ENCODE measurements around the gene PCDHA2.
"Not testable (repeated sequence)": the region's sequence is repeated elsewhere in the genome, so short reads cannot be mapped to it uniquely, and the experiment has no call there.

PCDHA2 gene

DNA sequence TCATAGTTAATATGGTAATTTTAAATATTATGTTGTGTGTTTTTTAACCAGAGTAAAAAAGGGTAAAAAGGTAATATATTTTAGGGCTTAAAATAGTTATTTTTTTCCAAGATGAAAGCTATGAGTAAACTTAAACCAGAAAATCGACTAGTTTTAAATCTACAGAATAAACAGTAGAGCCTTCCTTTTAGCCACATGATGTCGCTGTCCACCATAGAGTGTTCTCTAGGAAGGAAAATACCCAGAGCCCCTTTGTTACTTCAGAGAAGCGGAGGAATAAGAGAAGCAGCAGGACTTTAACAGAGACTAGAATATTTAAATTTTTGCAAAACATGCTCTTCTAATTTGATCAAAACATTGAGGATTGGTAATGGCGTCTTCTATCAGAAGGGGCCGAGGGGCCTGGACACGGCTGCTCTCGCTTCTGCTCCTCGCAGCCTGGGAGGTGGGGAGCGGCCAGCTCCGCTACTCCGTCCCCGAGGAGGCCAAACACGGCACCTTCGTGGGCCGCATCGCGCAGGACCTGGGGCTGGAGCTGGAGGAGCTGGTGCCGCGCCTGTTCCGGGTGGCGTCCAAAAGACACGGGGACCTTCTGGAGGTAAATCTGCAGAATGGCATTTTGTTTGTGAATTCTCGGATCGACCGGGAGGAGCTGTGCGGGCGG lies at the start of gene PCDHA2:
TSS of gene PCDHA2 (plus strand) at position 258 of the 664 bp plus-strand sequence.
- in situ Hi-C loops (cut with HindIII; ENCODE audit: low sequenced_read_pairs) = no loop called here

DNA sequence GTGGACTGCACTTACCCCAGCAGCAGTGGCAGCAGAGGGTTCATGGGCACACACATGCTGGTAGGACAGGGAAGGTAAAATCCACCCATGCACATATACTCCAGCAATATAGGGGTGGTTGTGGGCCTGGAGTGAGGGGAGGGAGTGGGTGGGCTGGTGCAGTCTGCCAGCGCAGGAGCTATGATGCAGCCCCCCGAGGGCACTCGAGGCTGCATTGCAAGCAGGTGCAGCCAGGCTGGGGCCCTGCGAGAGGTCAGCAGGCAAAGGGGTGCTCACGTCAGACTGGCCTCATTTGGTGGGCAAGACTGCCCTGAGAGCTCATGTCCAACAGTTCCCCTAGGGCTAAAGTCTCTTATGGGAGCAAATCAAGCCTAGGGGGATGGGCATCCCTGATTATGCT lies 41.1 kb upstream of the PCDHA2 start:
- in situ Hi-C loops (cut with HindIII; ENCODE audit: low sequenced_read_pairs) = no loop called here

DNA sequence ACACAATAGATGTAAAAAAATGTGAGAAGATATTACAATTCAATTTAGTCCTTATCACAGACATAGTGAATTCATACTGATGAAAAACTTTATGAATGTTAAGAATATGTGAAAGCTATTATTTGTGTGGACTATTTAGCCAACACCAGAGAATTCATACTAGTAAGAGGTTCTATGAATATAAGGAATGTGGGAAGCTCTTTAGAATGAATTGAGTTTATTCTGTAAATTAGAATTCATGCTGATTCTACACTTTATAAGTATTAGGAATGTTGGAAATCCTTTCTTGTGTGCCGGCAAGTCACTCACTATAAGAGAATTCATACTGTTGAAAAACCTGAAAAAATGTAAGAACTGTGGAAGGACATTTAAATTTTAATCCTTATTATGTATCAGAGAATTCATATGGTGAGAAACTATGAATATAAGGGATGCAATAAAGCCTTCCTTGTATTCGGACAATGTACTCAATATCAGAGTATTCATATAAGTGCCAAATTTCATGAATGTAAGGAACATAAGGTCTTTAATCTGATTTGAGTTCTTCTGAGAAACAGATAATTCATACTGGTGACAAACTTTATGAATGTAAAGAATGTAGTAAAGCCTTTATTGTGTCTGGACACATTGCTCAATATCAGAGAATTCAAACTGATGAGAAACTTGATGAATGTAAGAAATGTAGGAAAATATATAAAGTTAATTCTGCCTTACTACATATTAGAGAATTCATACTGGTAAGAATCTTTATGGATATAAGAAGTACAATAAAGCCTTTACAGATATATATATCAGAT lies 30.3 kb upstream of the PCDHA2 start:
- in situ Hi-C loops (cut with HindIII; ENCODE audit: low sequenced_read_pairs) = no loop called here

DNA sequence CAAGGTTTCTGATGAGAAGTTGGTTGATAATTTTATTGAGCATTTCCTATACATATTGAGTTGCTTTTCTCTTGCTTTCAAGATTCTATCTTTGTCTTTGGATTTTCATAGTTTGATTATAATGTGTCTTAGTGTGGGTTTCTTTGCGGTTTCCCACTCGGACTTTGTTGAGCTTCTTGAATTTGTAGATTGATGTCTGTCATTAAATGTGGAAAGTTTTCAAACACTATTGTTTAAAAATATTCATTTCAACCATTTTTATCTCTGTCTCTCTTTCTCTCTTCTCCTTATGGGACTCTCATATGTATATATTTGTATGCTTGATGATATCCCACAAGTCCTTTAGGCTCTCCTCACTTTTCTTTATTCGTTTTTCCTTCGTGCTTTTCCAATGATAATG lies 27.2 kb upstream of the PCDHA2 start:
- in situ Hi-C loops (cut with HindIII; ENCODE audit: low sequenced_read_pairs) = no loop called here

- in situ Hi-C loops (cut with HindIII; ENCODE audit: low sequenced_read_pairs) = no loop called here
Measured at GRCh38 chr5:140780512-140780911, 14.1 kb upstream of the PCDHA2 start.

GRCh38 chr5:140785905-140786686 lies 8.6 kb upstream of the PCDHA2 start, which contains the start of gene PCDHA1:
TSS of gene PCDHA1 (plus strand) at chr5:140786140.
- in situ Hi-C loops (cut with HindIII; ENCODE audit: low sequenced_read_pairs) = no loop called here

- in situ Hi-C loops (cut with HindIII; ENCODE audit: low sequenced_read_pairs) = not testable (repeated sequence)
Measured at GRCh38 chr5:140787422-140787821, 7.2 kb upstream of the PCDHA2 start.

DNA sequence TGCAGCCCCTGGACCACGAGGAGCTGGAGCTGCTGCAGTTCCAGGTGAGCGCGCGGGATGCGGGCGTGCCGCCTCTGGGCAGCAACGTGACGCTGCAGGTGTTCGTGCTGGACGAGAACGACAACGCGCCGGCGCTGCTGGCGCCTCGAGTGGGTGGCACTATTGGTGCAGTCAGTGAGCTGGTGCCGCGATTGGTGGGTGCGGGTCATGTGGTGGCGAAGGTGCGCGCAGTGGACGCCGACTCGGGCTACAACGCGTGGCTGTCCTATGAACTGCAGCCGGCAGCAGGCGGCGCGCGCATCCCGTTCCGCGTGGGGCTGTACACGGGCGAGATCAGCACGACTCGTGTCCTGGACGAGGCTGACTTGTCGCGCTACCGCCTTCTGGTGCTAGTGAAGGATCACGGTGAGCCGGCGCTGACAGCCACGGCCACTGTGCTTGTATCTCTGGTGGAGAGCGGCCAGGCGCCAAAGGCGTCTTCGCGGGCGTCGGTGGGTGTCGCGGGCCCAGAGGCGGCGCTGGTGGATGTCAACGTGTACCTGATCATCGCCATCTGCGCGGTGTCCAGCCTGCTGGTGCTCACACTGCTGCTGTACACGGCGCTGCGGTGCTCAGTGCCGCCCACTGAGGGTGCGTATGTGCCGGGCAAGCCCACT lies 6.7 kb upstream of the PCDHA2 start:
- in situ Hi-C loops (cut with HindIII; ENCODE audit: low sequenced_read_pairs) = not testable (repeated sequence)

- in situ Hi-C loops (cut with HindIII; ENCODE audit: low sequenced_read_pairs) = no loop called here
Measured at GRCh38 chr5:140791089-140791488, 3.6 kb upstream of the PCDHA2 start.

GRCh38 chr5:140795259-140795641 lies 598 bp downstream of the PCDHA2 start:
- in situ Hi-C loops (cut with HindIII; ENCODE audit: low sequenced_read_pairs) = no loop called here

- in situ Hi-C loops (cut with HindIII; ENCODE audit: low sequenced_read_pairs) = not testable (repeated sequence)
Measured at GRCh38 chr5:140796072-140796717, 1.5 kb downstream of the PCDHA2 start.

DNA sequence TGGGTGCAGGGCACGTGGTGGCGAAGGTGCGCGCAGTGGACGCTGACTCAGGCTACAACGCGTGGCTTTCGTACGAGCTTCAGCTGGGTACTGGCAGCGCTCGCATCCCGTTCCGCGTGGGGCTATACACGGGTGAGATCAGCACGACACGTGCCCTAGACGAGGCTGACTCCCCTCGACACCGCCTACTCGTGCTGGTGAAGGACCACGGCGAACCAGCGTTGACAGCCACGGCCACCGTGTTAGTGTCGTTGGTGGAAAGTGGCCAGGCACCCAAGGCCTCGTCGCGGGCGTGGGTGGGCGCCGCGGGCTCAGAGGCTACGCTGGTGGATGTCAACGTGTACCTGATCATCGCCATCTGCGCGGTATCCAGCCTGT lies 2.1 kb downstream of the PCDHA2 start:
- in situ Hi-C loops (cut with HindIII; ENCODE audit: low sequenced_read_pairs) = no loop called here

- in situ Hi-C loops (cut with HindIII; ENCODE audit: low sequenced_read_pairs) = no loop called here
Measured at GRCh38 chr5:140800816-140801493, 6.3 kb downstream of the PCDHA2 start, which contains the start of gene PCDHA3. TSS of gene PCDHA3 (plus strand) at chr5:140801057.

- in situ Hi-C loops (cut with HindIII; ENCODE audit: low sequenced_read_pairs) = no loop called here
Measured at GRCh38 chr5:140801494-140801841, 6.8 kb downstream of the PCDHA2 start.

GRCh38 chr5:140802381-140802780 lies 7.7 kb downstream of the PCDHA2 start:
- in situ Hi-C loops (cut with HindIII; ENCODE audit: low sequenced_read_pairs) = not testable (repeated sequence)

DNA sequence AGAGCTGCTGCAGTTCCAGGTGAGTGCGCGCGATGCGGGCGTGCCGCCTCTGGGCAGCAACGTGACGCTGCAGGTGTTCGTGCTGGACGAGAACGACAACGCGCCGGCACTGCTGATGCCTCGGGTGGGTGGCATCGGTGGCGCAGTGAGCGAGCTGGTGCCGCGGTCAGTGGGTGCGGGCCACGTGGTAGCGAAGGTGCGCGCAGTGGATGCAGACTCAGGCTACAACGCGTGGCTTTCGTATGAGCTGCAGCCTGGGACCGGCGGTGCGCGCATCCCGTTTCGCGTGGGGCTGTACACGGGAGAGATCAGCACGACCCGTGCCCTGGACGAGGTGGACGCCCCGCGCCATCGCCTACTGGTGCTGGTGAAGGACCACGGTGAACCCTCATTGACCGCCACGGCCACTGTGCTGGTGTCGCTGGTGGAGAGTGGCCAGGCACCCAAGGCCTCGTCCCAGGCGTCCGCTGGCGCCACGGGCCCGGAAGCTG lies 8.2 kb downstream of the PCDHA2 start:
- in situ Hi-C loops (cut with HindIII; ENCODE audit: low sequenced_read_pairs) = no loop called here

DNA sequence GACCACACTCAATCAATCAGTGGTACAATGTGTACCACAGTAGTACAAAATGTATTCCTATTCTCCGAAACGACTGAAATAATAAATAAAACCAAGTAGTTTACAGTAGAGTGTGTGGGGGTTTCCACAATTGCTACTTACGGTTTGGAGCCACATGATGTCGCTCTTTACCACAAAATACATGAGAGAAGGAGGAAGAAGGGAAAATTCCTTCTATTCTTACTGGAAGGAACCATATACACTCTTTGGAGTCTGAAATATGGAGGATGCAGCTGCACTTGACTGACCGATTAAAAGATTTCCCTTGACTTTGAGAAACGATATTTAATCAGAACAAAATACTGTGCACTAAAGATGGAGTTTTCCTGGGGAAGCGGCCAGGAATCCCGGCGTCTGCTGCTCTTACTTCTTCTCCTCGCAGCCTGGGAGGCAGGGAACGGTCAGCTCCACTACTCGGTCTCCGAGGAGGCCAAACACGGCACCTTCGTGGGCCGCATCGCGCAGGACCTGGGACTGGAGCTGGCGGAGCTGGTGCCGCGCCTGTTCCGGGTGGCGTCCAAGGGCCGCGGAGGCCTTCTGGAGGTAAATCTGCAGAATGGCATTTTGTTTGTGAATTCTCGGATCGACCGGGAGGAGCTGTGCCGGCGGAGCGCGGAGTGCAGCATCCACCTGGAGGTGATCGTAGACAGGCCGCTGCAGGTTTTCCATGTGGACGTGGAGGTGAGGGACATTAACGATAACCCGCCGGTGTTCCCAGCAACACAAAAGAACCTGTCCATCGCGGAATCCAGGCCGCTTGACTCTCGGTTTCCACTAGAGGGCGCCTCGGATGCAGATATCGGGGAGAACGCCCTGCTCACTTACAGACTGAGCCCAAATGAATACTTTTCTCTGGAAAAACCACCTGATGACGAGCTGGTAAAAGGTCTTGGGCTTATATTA lies 12.5 kb downstream of the PCDHA2 start, which contains the start of gene PCDHA4:
TSS of gene PCDHA4 (plus strand) at position 235 of the 942 bp plus-strand sequence.
- in situ Hi-C loops (cut with HindIII; ENCODE audit: low sequenced_read_pairs) = no loop called here

DNA sequence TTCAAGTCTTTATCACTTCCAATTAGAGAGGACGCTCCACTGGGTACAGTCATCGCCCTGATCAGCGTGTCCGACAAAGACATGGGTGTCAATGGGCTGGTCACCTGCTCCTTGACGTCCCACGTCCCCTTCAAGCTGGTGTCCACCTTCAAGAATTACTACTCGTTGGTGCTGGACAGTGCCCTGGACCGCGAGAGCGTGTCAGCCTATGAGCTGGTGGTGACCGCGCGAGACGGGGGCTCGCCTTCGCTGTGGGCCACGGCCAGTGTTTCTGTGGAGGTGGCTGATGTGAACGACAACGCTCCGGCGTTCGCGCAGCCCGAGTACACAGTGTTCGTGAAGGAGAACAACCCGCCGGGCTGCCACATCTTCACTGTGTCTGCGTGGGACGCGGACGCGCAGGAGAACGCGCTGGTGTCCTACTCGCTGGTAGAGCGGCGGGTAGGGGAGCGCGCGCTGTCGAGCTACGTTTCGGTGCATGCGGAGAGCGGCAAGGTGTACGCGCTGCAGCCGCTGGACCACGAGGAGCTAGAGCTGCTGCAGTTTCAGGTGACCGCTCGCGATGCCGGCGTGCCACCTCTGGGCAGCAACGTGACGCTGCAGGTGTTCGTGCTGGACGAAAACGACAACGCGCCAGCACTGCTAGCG lies 13.7 kb downstream of the PCDHA2 start:
- in situ Hi-C loops (cut with HindIII; ENCODE audit: low sequenced_read_pairs) = not testable (repeated sequence)

All from DLD1 (cell line).